MM.1S (cell line): ENCODE measurements around the gene EHF.

Experiments
- EZH2 ChIP-seq: fragments of 300-600 bp; sonication (generic); optimal IDR thresholded peaks from 2 replicates; pipeline ENCODE3; 2017; ENCODE audit warnings: low read depth, mild to moderate bottlenecking, antibody characterized with exemption, low read length, mixed read lengths
- EZH2phosphoT487 ChIP-seq: fragments of 300-600 bp; sonication (generic); IDR thresholded peaks from 2 replicates; pipeline ENCODE4 v1.6.1; 2018; ENCODE audit warnings: antibody characterized with exemption, low read length
- TF ChIP-seq, protein P1 (sequence below): fragments of 300-600 bp; sonication (generic); IDR thresholded peaks from 2 replicates; pipeline ENCODE4 v1.5.1; 2016; ENCODE audit warnings: antibody characterized with exemption, low read length, mixed read lengths

DNA sequence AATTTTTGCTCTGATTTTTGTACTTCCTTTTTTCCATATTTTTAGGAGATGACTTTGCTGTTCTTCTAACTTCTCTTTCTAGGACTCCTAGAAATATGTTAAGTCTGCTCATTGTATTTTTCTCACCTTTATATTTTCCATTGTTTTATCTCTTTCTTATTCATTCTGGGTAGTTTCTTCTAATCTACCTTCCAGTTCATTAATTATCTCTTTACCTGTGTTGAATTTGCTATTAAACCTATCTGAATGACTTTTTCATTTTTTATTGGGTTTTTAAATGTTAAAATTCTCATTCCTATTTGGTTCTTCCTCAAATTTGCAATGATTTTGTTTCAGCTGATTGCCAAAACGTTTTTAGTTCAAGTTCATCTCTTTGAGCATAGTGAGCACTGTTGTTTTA lies 27.8 kb upstream of the EHF start:
- TF ChIP-seq, protein P1, sequence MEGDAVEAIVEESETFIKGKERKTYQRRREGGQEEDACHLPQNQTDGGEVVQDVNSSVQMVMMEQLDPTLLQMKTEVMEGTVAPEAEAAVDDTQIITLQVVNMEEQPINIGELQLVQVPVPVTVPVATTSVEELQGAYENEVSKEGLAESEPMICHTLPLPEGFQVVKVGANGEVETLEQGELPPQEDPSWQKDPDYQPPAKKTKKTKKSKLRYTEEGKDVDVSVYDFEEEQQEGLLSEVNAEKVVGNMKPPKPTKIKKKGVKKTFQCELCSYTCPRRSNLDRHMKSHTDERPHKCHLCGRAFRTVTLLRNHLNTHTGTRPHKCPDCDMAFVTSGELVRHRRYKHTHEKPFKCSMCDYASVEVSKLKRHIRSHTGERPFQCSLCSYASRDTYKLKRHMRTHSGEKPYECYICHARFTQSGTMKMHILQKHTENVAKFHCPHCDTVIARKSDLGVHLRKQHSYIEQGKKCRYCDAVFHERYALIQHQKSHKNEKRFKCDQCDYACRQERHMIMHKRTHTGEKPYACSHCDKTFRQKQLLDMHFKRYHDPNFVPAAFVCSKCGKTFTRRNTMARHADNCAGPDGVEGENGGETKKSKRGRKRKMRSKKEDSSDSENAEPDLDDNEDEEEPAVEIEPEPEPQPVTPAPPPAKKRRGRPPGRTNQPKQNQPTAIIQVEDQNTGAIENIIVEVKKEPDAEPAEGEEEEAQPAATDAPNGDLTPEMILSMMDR, result no peak
- no peak for TF ChIP-seq EZH2
- TF ChIP-seq EZH2phosphoT487, result no peak
